Gastrocnemius medialis (tissue), 4 donors: Measurements from ENCODE around the gene BCR.

Experiments used
- POLR2A ChIP-seq, 2 donors: fragments of 450-650 bp; IDR thresholded peaks; one replicate each; pipeline ENCODE4 v1.6.1; 2017; ENCODE audit warnings: antibody characterized with exemption in 2 of 2, mild to moderate bottlenecking in 2 of 2, moderate library complexity in 2 of 2
- TF ChIP-seq, protein P1 (sequence below), 5 experiments: fragments of 450-650 bp in 3 of 5; fragments of 200-600 bp in 2 of 5; sonication (generic) in 2 of 5; IDR thresholded peaks in 4 of 5; conservative IDR thresholded peaks in 1 of 5; 1 replicate in 4 of 5; 2 replicates in 1 of 5; pipeline ENCODE4 v1.5.1; 2016 to 2019; ENCODE audit warnings: antibody characterized with exemption in 5 of 5, mild to moderate bottlenecking in 3 of 5, moderate library complexity in 3 of 5

DNA sequence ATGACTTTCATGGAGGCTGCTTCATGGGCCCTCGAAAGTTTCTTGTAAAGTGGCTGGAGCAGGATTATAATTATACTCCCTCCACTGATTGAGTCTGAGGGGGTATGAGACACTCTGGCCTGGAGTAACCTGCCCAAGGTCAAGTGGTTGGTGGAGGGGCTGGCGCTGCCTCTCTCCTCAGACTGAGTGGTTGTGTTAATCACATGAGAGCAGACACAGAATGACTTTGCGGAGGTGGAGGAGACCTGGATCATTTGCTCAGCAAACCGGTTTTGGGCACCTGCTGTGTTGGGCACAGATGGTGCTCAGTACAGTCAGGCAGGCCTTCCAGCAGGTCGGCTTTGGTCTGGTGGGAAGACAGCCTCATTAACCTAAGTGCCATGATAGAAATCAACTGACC is 11.8 kb downstream of the BCR start:
- TF ChIP-seq, protein P1, sequence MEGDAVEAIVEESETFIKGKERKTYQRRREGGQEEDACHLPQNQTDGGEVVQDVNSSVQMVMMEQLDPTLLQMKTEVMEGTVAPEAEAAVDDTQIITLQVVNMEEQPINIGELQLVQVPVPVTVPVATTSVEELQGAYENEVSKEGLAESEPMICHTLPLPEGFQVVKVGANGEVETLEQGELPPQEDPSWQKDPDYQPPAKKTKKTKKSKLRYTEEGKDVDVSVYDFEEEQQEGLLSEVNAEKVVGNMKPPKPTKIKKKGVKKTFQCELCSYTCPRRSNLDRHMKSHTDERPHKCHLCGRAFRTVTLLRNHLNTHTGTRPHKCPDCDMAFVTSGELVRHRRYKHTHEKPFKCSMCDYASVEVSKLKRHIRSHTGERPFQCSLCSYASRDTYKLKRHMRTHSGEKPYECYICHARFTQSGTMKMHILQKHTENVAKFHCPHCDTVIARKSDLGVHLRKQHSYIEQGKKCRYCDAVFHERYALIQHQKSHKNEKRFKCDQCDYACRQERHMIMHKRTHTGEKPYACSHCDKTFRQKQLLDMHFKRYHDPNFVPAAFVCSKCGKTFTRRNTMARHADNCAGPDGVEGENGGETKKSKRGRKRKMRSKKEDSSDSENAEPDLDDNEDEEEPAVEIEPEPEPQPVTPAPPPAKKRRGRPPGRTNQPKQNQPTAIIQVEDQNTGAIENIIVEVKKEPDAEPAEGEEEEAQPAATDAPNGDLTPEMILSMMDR (IDR thresholded peaks at IDR 0.05 in 4 of 5, conservative IDR thresholded peaks at IDR 0.05 in 1 of 5), result no peak
- no peak for TF ChIP-seq POLR2A (IDR thresholded peaks at IDR 0.05)
